Esophagus muscularis mucosa (tissue), 3 donors: ENCODE results near the gene PTH2R.

Experiments
- CTCF ChIP-seq, 3 experiments: fragments of 200-600 bp in 2 of 3; fragments of 450-650 bp in 1 of 3; sonication (generic) in 2 of 3; IDR thresholded peaks; one replicate each; pipeline ENCODE4 v1.5.1; 2017 to 2019; ENCODE audit warnings: antibody characterized with exemption in 3 of 3, mild to moderate bottlenecking in 2 of 3, moderate library complexity in 1 of 3
- EP300 ChIP-seq: sonication (generic); formaldehyde crosslinking; IDR thresholded peaks from one replicate; pipeline ENCODE4 v1.6.1; 2017; ENCODE audit warnings: antibody characterized with exemption

- no peak for TF ChIP-seq EP300
- no peak for TF ChIP-seq CTCF (IDR thresholded peaks at IDR 0.05)
Observed at GRCh38 chr2:208491641-208492040, 85.0 kb downstream of the PTH2R start.
